ENCODE results near the gene RABGAP1L.

Gene RABGAP1L

GRCh38 chr1:174198202-174198601, 38.9 kb downstream of the RABGAP1L start:
- H3K27me3 ChIP-seq: no peaks in the 10 kb centered on the region
- no peak for DNase-seq
- H3K36me3 ChIP-seq: no peaks in the 10 kb centered on the region
- no peaks in the 10 kb centered on the region for H3K4me1 ChIP-seq
- TF ChIP-seq CTCF (IDR thresholded peaks at IDR 0.05; ENCODE audit: low read depth, low read length): no peak
- no peaks in the 10 kb centered on the region for H3K9me3 ChIP-seq
- H3K4me3 ChIP-seq (ENCODE audit: low read depth, low read length): no peak overlapping the region

GRCh38 chr1:174200746-174201145, 41.4 kb downstream of the RABGAP1L start:
- TF ChIP-seq CTCF (IDR thresholded peaks at IDR 0.05; ENCODE audit: low read depth, low read length): no peak
- Histone ChIP-seq H3K4me3 (ENCODE audit: low read depth, low read length) (no peak overlapping the region), H3K36me3 (no peaks in the 10 kb centered on the region), H3K4me1 (no peaks in the 10 kb centered on the region), H3K27me3 (no peaks in the 10 kb centered on the region), H3K9me3 (no peaks in the 10 kb centered on the region; the same call in 1 of the 2 replicates)
- no peak for DNase-seq

- no peak for DNase-seq
- no peak for TF ChIP-seq CTCF (IDR thresholded peaks at IDR 0.05; ENCODE audit: low read depth, low read length)
- Histone ChIP-seq H3K27me3 (no peaks in the 10 kb centered on the region), H3K9me3 (no peaks in the 10 kb centered on the region; the same call in 1 of the 2 replicates), H3K36me3 (no peaks in the 10 kb centered on the region), H3K4me1 (no peaks in the 10 kb centered on the region), H3K4me3 (ENCODE audit: low read depth, low read length) (no peak overlapping the region)
Observed at GRCh38 chr1:174204697-174205308, 45.5 kb downstream of the RABGAP1L start.

- no peaks in the 10 kb centered on the region; the same call in 1 of the 2 replicates for H3K9me3 ChIP-seq
- H3K4me1 ChIP-seq: no peaks in the 10 kb centered on the region
- no peak overlapping the region for H3K4me3 ChIP-seq (ENCODE audit: low read depth, low read length)
- no peaks in the 10 kb centered on the region for H3K27me3 ChIP-seq
- no peaks in the 10 kb centered on the region for H3K36me3 ChIP-seq
- no peak for DNase-seq
- TF ChIP-seq CTCF (IDR thresholded peaks at IDR 0.05; ENCODE audit: low read depth, low read length): no peak
Observed at GRCh38 chr1:174206148-174206836, 47.0 kb downstream of the RABGAP1L start.

- Histone ChIP-seq H3K36me3 (no peaks in the 10 kb centered on the region), H3K9me3 (no peaks in the 10 kb centered on the region), H3K4me3 (ENCODE audit: low read depth, low read length) (no peak overlapping the region), H3K4me1 (no peaks in the 10 kb centered on the region), H3K27me3 (no peaks in the 10 kb centered on the region)
- no peak for TF ChIP-seq CTCF (IDR thresholded peaks at IDR 0.05; ENCODE audit: low read depth, low read length)
- DNase-seq: no peak
Observed at GRCh38 chr1:174209347-174210187, 50.2 kb downstream of the RABGAP1L start.

Data from BE2C (cell line).